GM21786 (cell line): ENCODE data around the gene CDK7.

Experiments used
- ATAC-seq: cut with Tn5 transposase; IDR thresholded peaks from one replicate; pipeline ENCODE4 v1.9.1; 2021; ENCODE audit not compliant: unreplicated experiment

The CDK7 gene

GRCh38 chr5:69288688-69289087, 54.0 kb downstream of the CDK7 start:
- ATAC-seq: no peak

DNA sequence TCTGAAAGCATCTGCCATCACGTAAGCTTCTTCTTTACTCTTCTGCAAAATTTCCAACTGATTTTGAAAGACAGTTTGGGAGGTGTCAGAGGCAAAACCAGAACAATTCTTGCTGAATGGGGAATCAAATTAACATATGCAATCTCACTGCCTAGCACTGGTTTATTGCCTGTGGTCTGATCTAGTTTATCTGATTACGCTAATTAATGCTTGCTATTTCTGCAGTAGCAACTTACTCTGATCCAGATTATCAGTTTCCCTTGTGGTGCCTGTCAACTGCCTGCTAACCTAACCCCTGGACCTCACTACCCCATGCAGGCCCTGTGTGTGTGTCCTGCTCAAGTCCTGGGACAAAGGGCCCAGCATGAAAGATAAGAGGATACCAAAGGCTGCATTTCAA, 57.6 kb downstream of the CDK7 start:
- no peak for ATAC-seq

DNA sequence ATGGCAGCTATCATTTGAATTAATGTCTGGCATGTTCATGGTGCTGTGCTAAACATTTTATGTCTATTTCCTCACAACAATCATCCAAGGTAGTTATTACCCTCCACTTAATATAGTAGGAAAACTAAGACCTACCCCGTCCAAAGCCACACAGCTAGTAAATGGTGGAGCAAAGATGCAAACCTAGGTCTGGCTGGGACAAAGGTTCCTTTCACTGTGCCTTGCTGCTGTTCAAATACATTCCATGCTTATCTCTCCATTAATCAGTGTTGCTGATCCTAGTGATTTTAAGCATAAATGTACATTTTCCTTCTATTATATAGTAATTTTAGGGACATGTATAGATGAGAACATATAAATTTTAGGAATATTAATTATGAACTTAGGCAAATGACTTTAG, 59.2 kb downstream of the CDK7 start:
- ATAC-seq: no peak

GRCh38 chr5:69295088-69295754, 60.5 kb downstream of the CDK7 start:
- no peak for ATAC-seq

DNA sequence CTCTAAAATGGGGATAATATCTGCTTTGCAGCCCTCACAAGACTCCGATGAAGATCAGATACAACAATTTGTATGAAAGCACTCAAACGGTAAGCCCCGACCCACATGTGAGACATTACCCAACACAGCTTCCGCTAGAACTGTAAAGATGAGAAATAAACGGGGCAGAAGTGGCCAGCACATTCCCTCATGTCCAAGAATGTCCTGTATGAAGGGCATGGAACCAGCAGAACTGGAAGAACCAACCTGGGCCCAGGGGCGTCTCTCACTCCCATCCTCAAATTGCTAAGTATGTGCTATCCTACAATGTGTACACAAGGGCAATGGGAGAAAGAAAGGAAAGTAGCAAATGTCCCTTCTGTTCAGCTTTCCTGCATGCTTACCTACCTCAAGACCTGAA, 64.9 kb downstream of the CDK7 start:
- ATAC-seq: no peak

GRCh38 chr5:69300537-69301203, 66.0 kb downstream of the CDK7 start:
- ATAC-seq: no peak

- ATAC-seq: no peak
Observed at GRCh38 chr5:69305512-69305911, 70.8 kb downstream of the CDK7 start.

GRCh38 chr5:69308046-69308553, 73.4 kb downstream of the CDK7 start:
- no peak for ATAC-seq

DNA sequence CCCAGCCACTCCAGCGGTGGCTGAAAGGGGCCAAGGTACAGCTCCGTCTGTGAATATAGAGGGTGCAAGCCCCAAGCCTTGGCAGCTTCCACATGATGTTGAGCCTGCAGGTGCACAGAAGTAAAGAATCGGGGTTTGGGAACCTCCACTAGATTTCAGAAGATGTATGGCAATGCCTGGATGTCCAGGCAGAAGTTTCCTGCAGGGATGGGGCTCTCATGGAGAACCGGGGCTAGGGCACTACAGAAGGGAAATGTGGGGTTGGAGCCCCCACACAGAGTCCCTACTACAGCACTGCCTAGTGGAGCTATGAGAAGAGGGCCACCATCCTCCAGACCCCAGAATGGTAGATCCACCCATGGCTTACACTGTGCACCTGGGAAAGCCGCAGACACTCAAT, 74.7 kb downstream of the CDK7 start:
- no peak for ATAC-seq

- no peak for ATAC-seq
Observed at GRCh38 chr5:69312459-69313160, 77.9 kb downstream of the CDK7 start.

- no peak for ATAC-seq
Observed at GRCh38 chr5:69313428-69313827, 78.7 kb downstream of the CDK7 start.

- ATAC-seq: no peak
Observed at GRCh38 chr5:69315972-69316371, 81.3 kb downstream of the CDK7 start.

GRCh38 chr5:69317391-69317790, 82.7 kb downstream of the CDK7 start:
- no peak for ATAC-seq

DNA sequence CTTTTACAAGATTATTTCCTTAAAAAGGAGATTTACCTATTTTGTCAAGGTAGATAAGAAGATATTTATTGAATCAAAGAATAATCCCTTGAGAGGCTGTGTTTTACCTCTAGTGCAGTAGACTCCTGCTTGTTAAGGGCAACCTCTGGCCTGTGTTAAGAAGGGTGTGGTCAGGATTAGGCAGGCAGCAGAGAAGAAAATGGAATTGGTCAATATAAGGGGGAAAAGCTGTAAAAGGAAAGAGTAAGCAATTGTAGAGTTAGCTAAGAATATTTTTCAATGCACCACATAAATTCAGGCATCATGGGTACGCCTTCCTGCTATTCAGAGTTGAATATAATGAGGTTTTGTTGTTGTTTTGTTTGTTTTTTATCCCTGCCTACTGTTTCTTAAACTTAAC, 91.7 kb downstream of the CDK7 start:
- ATAC-seq: no peak
